SU-DHL-6 (cell line): ENCODE data around the gene LYZL6.

ENCODE experiments used
- H2AFZ ChIP-seq: fragments of 200-600 bp; sonication (generic); 2 replicates; pipeline ENCODE4 v1.6.1; 2014; ENCODE audit warnings: low read depth, mild to moderate bottlenecking, moderate library complexity, mixed read lengths, antibody characterized with exemption, low read length; ENCODE audit not compliant: severe bottlenecking
- H3F3A ChIP-seq: fragments of 200-600 bp; shearing (Covaris generic); 2 replicates; pipeline ENCODE4 v1.6.0; 2016; ENCODE audit warnings: antibody characterized with exemption, mild to moderate bottlenecking; ENCODE audit not compliant: insufficient read depth
- H3K27ac ChIP-seq: fragments of 200-600 bp; sonication (generic); 2 replicates; pipeline ENCODE4 v1.5.1; 2016; ENCODE audit warnings: low read depth, mild to moderate bottlenecking, low read length, moderate library complexity, mixed read lengths
- H3K27me3 ChIP-seq: fragments of 200-600 bp; sonication (generic), shearing (Covaris generic); 2 replicates; pipeline ENCODE4 v1.6.0; 2014; ENCODE audit warnings: mild to moderate bottlenecking, low read length
- H3K36me3 ChIP-seq: fragments of 200-600 bp; sonication (generic); 2 replicates; pipeline ENCODE4 v1.6.1; 2014; ENCODE audit warnings: mild to moderate bottlenecking, low read length, mixed read lengths
- H3K4me2 ChIP-seq: fragments of 300-600, 200-600 bp; shearing (Covaris generic), sonication (generic); 2 replicates; pipeline ENCODE4 v1.6.0; 2014; ENCODE audit warnings: low read length, low read depth, mild to moderate bottlenecking; ENCODE audit not compliant: poor library complexity, severe bottlenecking
- H3K4me3 ChIP-seq: fragments of 200-600 bp; sonication (generic); 2 replicates; pipeline ENCODE4 v1.5.1; 2014; ENCODE audit warnings: antibody characterized with exemption, low read length, mild to moderate bottlenecking, mixed read lengths; ENCODE audit not compliant: insufficient read depth, poor library complexity, severe bottlenecking
- H3K79me2 ChIP-seq: fragments of 200-600 bp; sonication (generic); 2 replicates; pipeline ENCODE4 v1.6.1; 2014; ENCODE audit warnings: mild to moderate bottlenecking, low read length, moderate library complexity; ENCODE audit not compliant: insufficient read depth
- H3K9ac ChIP-seq: fragments of 200-600 bp; sonication (generic); 2 replicates; pipeline ENCODE4 v1.7.0; 2014; ENCODE audit warnings: mild to moderate bottlenecking, low read length
- H3K9me2 ChIP-seq: fragments of 200-600 bp; sonication (generic); replicated peaks from 2 replicates; pipeline ENCODE4 v1.6.1; 2014; ENCODE audit warnings: low read length; ENCODE audit not compliant: insufficient read depth
- H3K9me3 ChIP-seq: fragments of 200-600 bp; sonication (generic); 2 replicates; pipeline ENCODE4 v1.6.1; 2014; ENCODE audit warnings: low read length, mixed read lengths; ENCODE audit not compliant: insufficient read depth
- H4K20me1 ChIP-seq: fragments of 200-600 bp; sonication (generic); 2 replicates; pipeline ENCODE4 v1.6.1; 2014; ENCODE audit warnings: low read depth, mild to moderate bottlenecking, antibody characterized with exemption, low read length, moderate library complexity, mixed read lengths
- CTCF ChIP-seq: fragments of 200-600 bp; sonication (generic); IDR thresholded peaks from one replicate; pipeline ENCODE4 v1.5.1; 2017; ENCODE audit warnings: antibody characterized with exemption, mild to moderate bottlenecking, low read length, moderate library complexity; ENCODE audit not compliant: insufficient read depth, poor library complexity, severe bottlenecking
- EZH2phosphoT487 ChIP-seq: fragments of 200-600 bp; sonication (generic), shearing (Covaris generic); conservative IDR thresholded peaks from 2 replicates; pipeline ENCODE4 v1.6.1; 2018; ENCODE audit warnings: mild to moderate bottlenecking, antibody characterized with exemption, low read length, moderate library complexity, mixed read lengths

LYZL6 gene

GRCh38 chr17:35903451-35903850, 40.1 kb downstream of the LYZL6 start:
- Histone ChIP-seq H3K4me2 (no peak overlapping the region), H2AFZ (no peak overlapping the region), H3K4me3 (no peak overlapping the region), H3K9me3 (no peaks in the 10 kb centered on the region), H3K36me3 (no peaks in the 10 kb centered on the region), H4K20me1 (no peaks in the 10 kb centered on the region), H3K27me3 (no peaks in the 10 kb centered on the region), H3K9me2 (no peaks in the 10 kb centered on the region), H3K79me2 (no peaks in the 10 kb centered on the region), H3F3A (no peaks in the 10 kb centered on the region), H3K27ac (no peak overlapping the region), H3K9ac (no peak overlapping the region)
- no peak for TF ChIP-seq CTCF
- TF ChIP-seq EZH2phosphoT487 = no peak

DNA sequence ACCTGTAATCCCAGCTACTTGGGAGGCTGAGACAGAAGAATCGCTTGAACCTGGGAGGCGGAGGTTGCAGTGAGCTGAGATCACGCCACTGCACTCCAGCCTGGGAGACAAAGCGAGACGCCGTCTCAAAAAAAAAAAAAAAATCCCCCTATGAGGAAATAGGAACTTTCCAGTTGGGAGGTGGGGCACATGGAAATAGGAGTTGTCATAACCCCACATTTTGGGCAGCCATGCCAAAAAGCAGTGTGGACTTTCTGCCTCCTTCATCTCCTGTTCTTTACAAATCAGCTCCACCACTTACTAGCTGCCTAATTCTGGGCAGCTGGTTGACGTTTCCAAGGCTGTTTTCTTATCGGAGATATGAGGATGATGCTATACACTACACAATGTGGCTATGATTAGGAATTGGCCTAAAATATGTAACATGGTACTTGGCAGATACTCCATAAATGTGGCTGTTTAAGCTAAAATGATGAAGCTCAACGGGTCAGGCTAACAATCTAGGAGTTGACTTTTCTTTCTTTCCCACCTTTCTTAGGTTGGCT, 41.8 kb downstream of the LYZL6 start:
- Histone ChIP-seq H3K4me2 (no peak overlapping the region), H3K4me3 (no peak overlapping the region), H2AFZ (no peak overlapping the region), H3K36me3 (no peaks in the 10 kb centered on the region), H3K27me3 (no peaks in the 10 kb centered on the region), H3K9ac (no peak overlapping the region), H3F3A (no peaks in the 10 kb centered on the region), H3K9me3 (no peaks in the 10 kb centered on the region), H4K20me1 (no peaks in the 10 kb centered on the region), H3K9me2 (no peaks in the 10 kb centered on the region), H3K79me2 (no peaks in the 10 kb centered on the region), H3K27ac (no peak overlapping the region)
- TF ChIP-seq EZH2phosphoT487 = no peak

GRCh38 chr17:35900708-35901480, 42.6 kb downstream of the LYZL6 start:
- Histone ChIP-seq H3K27ac (no peak overlapping the region), H3K79me2 (no peaks in the 10 kb centered on the region), H2AFZ (no peak overlapping the region), H3K4me3 (no peak overlapping the region), H3K4me2 (no peak overlapping the region), H3K36me3 (no peaks in the 10 kb centered on the region), H3K9ac (no peak overlapping the region), H4K20me1 (no peaks in the 10 kb centered on the region), H3F3A (no peaks in the 10 kb centered on the region), H3K9me2 (no peaks in the 10 kb centered on the region), H3K27me3 (no peaks in the 10 kb centered on the region), H3K9me3 (no peaks in the 10 kb centered on the region)
- TF ChIP-seq CTCF = no peak
- TF ChIP-seq EZH2phosphoT487 = no peak

- H3K4me3 ChIP-seq = no peak overlapping the region
- no peaks in the 10 kb centered on the region for H3K27me3 ChIP-seq
- no peak overlapping the region for H3K4me2 ChIP-seq
- H4K20me1 ChIP-seq = no peaks in the 10 kb centered on the region
- no peak overlapping the region for H2AFZ ChIP-seq
- no peaks in the 10 kb centered on the region for H3K36me3 ChIP-seq
- no peaks in the 10 kb centered on the region for H3K79me2 ChIP-seq
- no peaks in the 10 kb centered on the region for H3K9me2 ChIP-seq
- no peak overlapping the region for H3K27ac ChIP-seq
- no peak overlapping the region for H3K9ac ChIP-seq
- H3K9me3 ChIP-seq = no peaks in the 10 kb centered on the region
- H3F3A ChIP-seq = no peaks in the 10 kb centered on the region
- TF ChIP-seq EZH2phosphoT487 = no peak
- no peak for TF ChIP-seq CTCF
Measured at GRCh38 chr17:35900280-35900679, 43.2 kb downstream of the LYZL6 start.
